ENCODE measurements around the gene PRDM16. TPM values are rescaled to one million over a fixed set of nuclear protein-coding genes. Genes with fewer than 3 reads are reported as not detected.
A peak's percentile ranks its signal among the peaks of the same experiment; 100 is the strongest.

PRDM16 gene
- total and polyA plus RNA-seq, 3 donors from 2014 or later, result 2.1 to 5.6 (median 4.7) TPM

DNA sequence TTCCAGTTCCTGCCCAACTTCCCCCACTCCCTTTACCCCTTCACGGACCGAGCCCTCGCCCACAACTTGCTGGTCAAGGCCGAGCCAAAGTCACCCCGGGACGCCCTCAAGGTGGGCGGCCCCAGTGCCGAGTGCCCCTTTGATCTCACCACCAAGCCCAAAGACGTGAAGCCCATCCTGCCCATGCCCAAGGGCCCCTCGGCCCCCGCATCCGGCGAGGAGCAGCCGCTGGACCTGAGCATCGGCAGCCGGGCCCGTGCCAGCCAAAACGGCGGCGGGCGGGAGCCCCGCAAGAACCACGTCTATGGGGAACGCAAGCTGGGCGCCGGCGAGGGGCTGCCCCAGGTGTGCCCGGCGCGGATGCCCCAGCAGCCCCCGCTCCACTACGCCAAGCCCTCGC is 343.4 kb downstream of the PRDM16 start:
- H3K27me3 ChIP-seq, result no peaks in the 10 kb centered on the region
- no peak overlapping the region for H3K4me3 ChIP-seq
- H3K27ac ChIP-seq, result no peak overlapping the region
- H3K9me3 ChIP-seq, result no peaks in the 10 kb centered on the region
- H3K36me3 ChIP-seq (ENCODE audit: low read depth, missing control alignments), result no peaks in the 10 kb centered on the region
- TF ChIP-seq, protein P1, sequence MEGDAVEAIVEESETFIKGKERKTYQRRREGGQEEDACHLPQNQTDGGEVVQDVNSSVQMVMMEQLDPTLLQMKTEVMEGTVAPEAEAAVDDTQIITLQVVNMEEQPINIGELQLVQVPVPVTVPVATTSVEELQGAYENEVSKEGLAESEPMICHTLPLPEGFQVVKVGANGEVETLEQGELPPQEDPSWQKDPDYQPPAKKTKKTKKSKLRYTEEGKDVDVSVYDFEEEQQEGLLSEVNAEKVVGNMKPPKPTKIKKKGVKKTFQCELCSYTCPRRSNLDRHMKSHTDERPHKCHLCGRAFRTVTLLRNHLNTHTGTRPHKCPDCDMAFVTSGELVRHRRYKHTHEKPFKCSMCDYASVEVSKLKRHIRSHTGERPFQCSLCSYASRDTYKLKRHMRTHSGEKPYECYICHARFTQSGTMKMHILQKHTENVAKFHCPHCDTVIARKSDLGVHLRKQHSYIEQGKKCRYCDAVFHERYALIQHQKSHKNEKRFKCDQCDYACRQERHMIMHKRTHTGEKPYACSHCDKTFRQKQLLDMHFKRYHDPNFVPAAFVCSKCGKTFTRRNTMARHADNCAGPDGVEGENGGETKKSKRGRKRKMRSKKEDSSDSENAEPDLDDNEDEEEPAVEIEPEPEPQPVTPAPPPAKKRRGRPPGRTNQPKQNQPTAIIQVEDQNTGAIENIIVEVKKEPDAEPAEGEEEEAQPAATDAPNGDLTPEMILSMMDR (IDR thresholded peaks at IDR 0.05), result no peak
- TF ChIP-seq POLR2A (IDR thresholded peaks at IDR 0.05), result no peak
- H3K4me1 ChIP-seq, result peaks cover 6% of the 10 kb centered on the region
- 85 to 95% methylated on average over 14 to 33 of the region's 33 CpGs for WGBS, 2 donors
- no peak for DNase-seq
- intact Hi-C loops (cut with DNase I; ENCODE audit: low total_unique reads), result loop anchor here (5.0 kb wide), 1 partner anchor 65 kb away; no protein-coding TSS in a partner anchor

DNA sequence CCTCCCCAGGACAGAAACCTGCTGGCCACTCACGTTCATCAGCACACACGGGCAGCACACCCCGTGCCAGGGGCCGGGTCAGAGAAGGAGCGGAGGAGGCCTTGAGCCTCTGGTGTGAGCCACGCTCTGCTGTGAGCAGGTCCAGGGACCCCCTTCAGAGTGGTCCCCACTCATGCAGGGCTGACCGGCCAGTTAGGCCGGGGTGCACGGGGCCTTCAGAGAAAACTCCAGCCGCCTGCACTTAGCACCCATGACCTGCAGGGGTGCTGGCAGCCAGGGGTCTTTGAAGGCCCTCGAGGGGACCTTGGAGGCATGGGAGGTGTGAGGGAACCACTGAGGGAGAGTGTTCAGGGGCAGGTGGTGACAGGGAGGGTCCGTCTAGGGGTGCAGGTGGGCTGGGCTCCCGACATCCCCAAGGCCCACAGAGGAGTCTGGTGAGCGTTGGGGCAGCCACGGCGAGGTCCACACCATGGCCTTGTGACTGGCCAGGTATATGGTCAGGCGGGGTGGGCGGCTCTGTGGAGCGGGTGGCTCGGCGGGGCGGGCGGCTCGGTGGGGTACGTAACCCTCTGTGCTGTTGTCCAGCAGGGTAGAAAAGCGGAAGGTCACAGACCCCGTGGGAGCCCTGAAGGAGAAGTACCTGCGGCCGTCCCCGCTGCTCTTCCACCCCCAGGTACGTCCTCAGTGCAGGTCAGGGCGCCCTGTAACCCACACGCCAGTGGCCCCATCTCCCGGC is 345.1 kb downstream of the PRDM16 start:
- intact Hi-C loops (cut with DNase I; ENCODE audit: low total_unique reads), result loop anchor here (5.0 kb wide), 1 partner anchor 67 kb away; no protein-coding TSS in a partner anchor
- TF ChIP-seq, protein P1 (IDR thresholded peaks at IDR 0.05), result no peak
- TF ChIP-seq POLR2A (IDR thresholded peaks at IDR 0.05), result no peak
- no peak overlapping the region for H3K27ac ChIP-seq

DNA sequence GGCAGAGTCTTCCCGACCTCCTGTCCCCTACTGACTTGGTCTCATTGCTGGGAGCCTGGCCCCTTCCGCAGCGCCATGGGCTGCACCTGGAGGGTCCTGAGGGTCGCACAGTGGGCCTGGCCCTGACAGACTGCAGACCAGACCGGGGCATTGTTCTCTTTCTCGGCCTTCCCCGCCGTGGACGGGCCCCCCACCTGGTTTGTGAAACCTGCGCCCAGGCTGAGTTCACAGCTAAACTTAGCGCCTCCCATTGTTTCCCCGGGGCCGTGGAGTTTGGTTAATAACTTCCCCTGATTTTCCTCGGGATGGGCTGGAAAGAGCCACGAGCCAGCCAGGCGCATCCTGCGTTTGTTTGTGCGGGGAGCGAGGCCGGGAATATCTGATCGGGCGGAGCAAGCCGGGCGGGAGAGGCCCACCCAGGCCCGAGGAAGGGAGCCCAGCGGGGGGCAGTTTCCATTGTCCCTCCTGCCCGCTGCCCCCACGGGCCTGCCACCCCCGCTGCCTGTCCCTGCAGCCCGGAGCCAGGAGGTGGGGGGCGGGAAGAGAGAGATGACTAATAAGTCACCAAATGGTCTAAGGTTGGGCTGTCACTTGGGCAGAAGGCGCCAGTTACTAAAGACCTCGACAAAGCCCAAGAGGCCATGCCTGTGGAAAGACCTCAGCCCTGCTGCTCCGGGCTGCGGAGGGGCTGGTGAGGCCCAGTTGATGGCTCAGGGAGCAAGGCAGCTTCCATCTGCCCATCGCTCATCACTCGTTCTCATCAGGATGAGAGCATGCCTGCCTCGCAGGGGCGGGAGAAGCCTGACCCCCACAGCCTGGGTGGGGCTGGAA is 346.5 kb downstream of the PRDM16 start:
- H3K4me1 ChIP-seq, result no peaks in the 10 kb centered on the region
- TF ChIP-seq POLR2A (IDR thresholded peaks at IDR 0.05), result no peak
- TF ChIP-seq, protein P1 (IDR thresholded peaks at IDR 0.05), result no peak
- H3K4me3 ChIP-seq, result no peak overlapping the region
- H3K36me3 ChIP-seq (ENCODE audit: low read depth, missing control alignments), result no peaks in the 10 kb centered on the region
- no peaks in the 10 kb centered on the region for H3K27me3 ChIP-seq
- intact Hi-C loops (cut with DNase I; ENCODE audit: low total_unique reads), result no loop called here
- no peak overlapping the region for H3K27ac ChIP-seq
- H3K9me3 ChIP-seq, result no peaks in the 10 kb centered on the region
- WGBS, 2 donors, result 78 to 82% methylated on average over 25 to 39 of the region's 39 CpGs
- DNase-seq, result no peak

More for the DNA sequence above, 345.1 kb downstream of the PRDM16 start:
- Histone ChIP-seq H3K9me3 (no peaks in the 10 kb centered on the region), H3K4me3 (no peak overlapping the region), H3K27me3 (no peaks in the 10 kb centered on the region), H3K36me3 (ENCODE audit: low read depth, missing control alignments) (no peaks in the 10 kb centered on the region), H3K4me1 (peaks cover 6% of the 10 kb centered on the region)
- WGBS, 2 donors, result 90 to 92% methylated on average over 10 to 34 of the region's 34 CpGs
- DNase-seq, result no peak

DNA sequence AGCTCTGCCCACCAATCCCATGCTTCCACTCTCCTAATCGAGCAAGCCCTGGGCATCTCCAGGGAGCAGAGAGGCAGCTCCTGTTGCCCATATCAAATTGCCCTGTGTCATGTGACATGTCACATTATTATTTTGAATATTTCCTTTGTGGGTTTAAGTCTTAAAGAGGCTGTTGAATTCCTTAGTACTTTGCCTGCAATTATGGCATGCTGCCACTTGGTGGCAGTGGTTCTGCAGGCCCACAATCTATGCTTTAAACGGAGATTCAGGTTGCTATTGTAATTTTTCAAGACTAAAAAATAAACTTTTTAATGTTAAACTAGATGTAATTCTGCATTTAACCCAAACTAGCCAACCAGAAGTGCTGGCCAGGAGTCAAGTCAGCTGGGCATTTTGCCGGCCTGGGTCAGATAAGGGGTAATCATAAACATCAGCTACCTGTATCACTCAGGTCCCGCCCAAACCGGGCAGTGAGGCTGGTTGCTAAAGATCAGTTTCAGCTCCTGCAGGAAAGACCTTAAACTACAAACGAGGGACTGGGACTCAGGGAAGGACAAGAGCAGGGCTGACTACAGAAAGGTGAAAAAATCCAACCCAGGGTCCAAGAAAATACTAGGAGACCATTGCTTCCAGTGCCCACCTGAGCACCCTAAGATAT is 348.2 kb downstream of the PRDM16 start:
- H3K4me1 ChIP-seq, result no peaks in the 10 kb centered on the region
- intact Hi-C loops (cut with DNase I; ENCODE audit: low total_unique reads), result no loop called here
- H3K27me3 ChIP-seq, result no peaks in the 10 kb centered on the region
- no peak for DNase-seq
- H3K36me3 ChIP-seq (ENCODE audit: low read depth, missing control alignments), result no peaks in the 10 kb centered on the region
- TF ChIP-seq, protein P1 (IDR thresholded peaks at IDR 0.05), result peak in 1 of 3 experiments; percentile 35
- no peak for TF ChIP-seq POLR2A (IDR thresholded peaks at IDR 0.05)
- H3K9me3 ChIP-seq, result no peaks in the 10 kb centered on the region
- H3K4me3 ChIP-seq, result no peak overlapping the region
- WGBS, 2 donors, result 87 to 91% methylated on average over 6 of the region's 6 CpGs
- no peak overlapping the region for H3K27ac ChIP-seq

All from testis (tissue), 3 donors.